Astrocyte of the cerebellum (primary cell): ENCODE results near the gene IFNAR1.

Source experiments
- DNase-seq: peaks from one replicate; pipeline ENCODE4 v3.0.0-alpha.2; 2011; ENCODE audit warnings: low read depth
- H3K4me3 ChIP-seq: 2 replicates; pipeline ENCODE4 v1.5.1; 2011; ENCODE audit warnings: mild to moderate bottlenecking, low read depth, low read length, moderate library complexity
- CTCF ChIP-seq: IDR thresholded peaks from 2 replicates; pipeline ENCODE4 v1.5.1; 2012; ENCODE audit warnings: low read length, low read depth, moderate library complexity, mild to moderate bottlenecking; ENCODE audit errors: missing control alignments
- in situ Hi-C: cut with HindIII; loops from 2 replicates; pipeline ENCODE4 v1.10.0; 2017; ENCODE audit warnings: low sequenced_read_pairs

IFNAR1 gene

GRCh38 chr21:33334824-33335223 lies 10.1 kb downstream of the IFNAR1 start:
- in situ Hi-C loops = no loop called here
- H3K4me3 ChIP-seq = no peak overlapping the region
- DNase-seq = no peak
- no peak for TF ChIP-seq CTCF

- no peak overlapping the region for H3K4me3 ChIP-seq
- DNase-seq = no peak
- TF ChIP-seq CTCF = no peak
- in situ Hi-C loops = no loop called here
These were observed 14.4 kb downstream of the IFNAR1 start for GRCh38 chr21:33339135-33339534.

DNA sequence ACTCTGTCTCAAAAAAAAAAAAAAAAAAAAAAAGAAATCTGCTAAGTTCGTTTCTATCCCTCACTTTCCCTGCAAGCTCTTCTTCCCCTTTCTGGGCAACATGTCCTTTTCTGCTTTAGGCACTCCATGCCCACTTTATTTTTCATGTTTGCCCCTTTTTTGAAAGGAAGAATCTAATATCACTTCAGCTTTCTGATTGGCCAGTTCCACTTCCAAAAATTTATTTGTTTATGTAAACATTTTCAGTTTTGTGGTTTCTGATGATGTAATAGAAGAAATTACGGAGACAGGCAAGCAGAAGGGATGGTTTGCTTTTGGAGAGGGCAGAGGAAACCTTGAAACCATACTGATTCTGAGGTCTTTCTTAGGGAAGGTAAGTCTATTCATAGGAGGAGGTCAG lies 15.1 kb downstream of the IFNAR1 start:
- in situ Hi-C loops = no loop called here
- no peak for TF ChIP-seq CTCF
- H3K4me3 ChIP-seq = no peak overlapping the region
- DNase-seq = no peak

DNA sequence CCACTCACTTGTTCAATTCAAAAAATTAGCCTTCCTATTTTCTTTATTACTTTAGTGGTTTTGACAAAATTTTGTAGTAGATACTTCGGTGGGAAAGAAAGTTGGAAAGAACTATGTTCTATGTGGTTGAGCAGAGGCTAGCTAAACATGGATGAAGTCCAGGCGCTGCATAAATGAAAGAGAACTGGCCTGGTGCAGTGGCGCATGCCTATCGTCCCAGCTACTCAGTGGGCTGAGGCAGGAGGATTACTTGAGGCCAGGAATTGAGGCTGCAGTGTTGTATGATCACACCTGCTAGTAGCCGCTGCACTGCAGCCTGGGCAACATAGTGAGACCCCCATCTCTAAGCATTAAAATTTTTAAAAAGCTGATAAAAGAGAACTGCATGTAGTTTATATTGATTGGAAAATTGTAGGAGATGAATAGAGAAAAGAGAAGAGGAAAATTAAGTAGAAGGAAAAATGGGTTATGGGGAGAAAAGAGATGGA lies 21.0 kb downstream of the IFNAR1 start:
- no peak overlapping the region for H3K4me3 ChIP-seq
- DNase-seq = no peak
- in situ Hi-C loops = no loop called here
- no peak for TF ChIP-seq CTCF

- no peak for TF ChIP-seq CTCF
- in situ Hi-C loops = no loop called here
- no peak for DNase-seq
- no peak overlapping the region for H3K4me3 ChIP-seq
These were observed 23.9 kb downstream of the IFNAR1 start for GRCh38 chr21:33348706-33349105.

GRCh38 chr21:33350676-33351075 lies 25.9 kb downstream of the IFNAR1 start:
- in situ Hi-C loops = no loop called here
- H3K4me3 ChIP-seq = no peak overlapping the region
- TF ChIP-seq CTCF = no peak
- no peak for DNase-seq

- in situ Hi-C loops = no loop called here
- DNase-seq = no peak
- no peak for TF ChIP-seq CTCF
- H3K4me3 ChIP-seq = no peak overlapping the region
These were observed 30.6 kb downstream of the IFNAR1 start for GRCh38 chr21:33355355-33355754.
